ENCODE results near the gene TRPV2.

TRPV2 gene

GRCh38 chr17:16398270-16399267 lies 16.8 kb upstream of the TRPV2 start:
- TF ChIP-seq GATA3 (IDR thresholded peaks at IDR 0.05; ENCODE audit: low read depth, low read length), result peak; percentile 53; the same call in 1 of the 2 replicates
- peak; percentile 94 for TF ChIP-seq GATA2 (IDR thresholded peaks at IDR 0.05; ENCODE audit: low read depth, low read length)

DNA sequence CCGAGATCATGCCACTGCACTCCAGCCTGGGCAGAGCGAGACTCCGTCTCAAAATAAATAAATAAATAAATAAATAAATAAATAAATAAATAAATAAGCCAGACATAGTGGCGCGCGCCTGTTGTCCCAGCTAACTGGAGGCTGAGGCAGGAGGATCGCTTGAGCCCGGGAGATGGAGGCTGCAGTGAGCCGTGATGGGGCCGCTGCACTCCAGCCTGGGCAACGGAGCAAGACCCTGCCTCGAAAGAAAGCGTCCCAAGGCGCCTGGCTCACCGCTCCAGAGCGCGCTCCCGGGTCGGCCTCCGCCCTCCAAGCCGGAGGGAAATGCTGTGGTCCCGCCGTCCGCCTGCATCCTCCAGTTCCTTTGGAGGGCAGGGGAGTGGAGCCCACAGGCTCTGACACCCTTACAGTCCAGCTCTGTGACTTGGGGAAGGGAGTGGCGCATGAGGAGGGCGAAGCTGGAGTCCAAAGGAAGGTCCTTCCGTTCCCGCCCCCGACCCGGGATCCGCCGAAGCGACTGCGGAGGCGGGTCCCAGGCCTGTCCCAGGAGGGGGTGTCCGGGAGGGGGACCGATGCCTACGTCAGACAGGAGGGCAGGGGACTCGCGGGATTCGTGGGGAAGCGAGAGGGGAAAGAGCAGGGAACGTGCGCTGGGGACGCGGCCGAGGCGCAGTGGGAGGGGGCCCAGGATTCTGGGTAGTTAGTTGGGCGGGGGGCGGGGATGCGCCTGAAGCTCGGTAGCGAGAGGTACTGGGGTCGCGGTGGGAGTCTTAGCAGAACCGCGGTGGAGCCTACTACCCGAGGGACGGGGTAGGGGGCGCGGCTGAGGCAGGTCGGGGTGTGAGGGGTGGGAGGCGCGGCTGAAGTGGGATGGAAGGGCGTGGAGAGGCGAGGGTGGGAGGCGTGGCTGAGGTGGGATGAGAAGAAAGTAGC lies 8.4 kb upstream of the TRPV2 start:
- TF ChIP-seq GATA3 (IDR thresholded peaks at IDR 0.05; ENCODE audit: low read depth, low read length), result no peak

DNA sequence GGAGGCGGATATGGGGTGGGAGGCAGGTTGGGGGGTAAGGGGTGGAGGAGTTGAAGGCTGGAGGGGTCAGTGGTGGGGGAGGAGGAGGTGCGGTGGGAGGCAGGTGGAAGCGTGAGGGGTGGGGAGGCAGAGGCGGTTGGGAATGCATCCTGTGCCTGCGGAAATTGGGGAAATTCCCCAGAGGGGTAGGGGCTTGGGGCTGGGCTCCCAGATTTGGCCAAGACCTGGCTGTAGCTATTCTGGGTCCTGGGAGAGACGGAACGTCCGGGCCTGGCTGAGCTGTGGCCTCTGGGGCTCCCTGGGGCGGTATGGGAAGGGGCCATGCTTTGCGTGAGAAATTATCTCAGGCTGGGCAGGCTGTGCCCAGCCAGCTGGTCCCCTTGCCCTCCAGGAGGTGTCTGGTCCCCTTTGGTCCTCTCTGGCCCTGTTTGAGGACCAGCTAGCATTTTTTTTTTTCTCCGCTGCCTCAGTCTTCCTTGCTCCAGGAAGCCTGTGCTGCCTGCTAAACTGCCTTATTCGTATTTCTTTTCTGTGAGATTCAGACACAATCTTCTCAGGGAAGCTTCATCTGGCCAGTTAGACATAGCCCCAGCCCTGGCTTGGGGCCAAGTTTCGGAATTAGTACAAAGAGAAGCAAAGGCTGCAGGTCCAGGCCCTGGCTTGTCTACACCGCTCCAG lies 7.3 kb upstream of the TRPV2 start:
- TF ChIP-seq GATA2 (IDR thresholded peaks at IDR 0.05; ENCODE audit: low read depth, low read length) (no peak), GATA3 (IDR thresholded peaks at IDR 0.05; ENCODE audit: low read depth, low read length) (no peak)

DNA sequence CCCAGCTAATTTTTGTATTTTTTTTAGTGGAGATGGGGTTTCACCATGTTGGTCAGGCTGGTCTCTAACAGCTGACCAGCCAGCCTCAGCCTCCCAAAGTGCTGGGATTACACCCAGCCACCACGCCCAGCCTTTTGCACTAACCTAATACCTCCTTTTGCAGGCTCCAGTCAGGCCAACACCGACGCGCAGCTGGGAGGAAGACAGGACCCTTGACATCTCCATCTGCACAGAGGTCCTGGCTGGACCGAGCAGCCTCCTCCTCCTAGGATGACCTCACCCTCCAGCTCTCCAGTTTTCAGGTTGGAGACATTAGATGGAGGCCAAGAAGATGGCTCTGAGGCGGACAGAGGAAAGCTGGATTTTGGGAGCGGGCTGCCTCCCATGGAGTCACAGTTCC lies 2.0 kb downstream of the TRPV2 start:
- TF ChIP-seq GATA3 (IDR thresholded peaks at IDR 0.05; ENCODE audit: low read depth, low read length), result no peak
- TF ChIP-seq GATA2 (IDR thresholded peaks at IDR 0.05; ENCODE audit: low read depth, low read length), result no peak

DNA sequence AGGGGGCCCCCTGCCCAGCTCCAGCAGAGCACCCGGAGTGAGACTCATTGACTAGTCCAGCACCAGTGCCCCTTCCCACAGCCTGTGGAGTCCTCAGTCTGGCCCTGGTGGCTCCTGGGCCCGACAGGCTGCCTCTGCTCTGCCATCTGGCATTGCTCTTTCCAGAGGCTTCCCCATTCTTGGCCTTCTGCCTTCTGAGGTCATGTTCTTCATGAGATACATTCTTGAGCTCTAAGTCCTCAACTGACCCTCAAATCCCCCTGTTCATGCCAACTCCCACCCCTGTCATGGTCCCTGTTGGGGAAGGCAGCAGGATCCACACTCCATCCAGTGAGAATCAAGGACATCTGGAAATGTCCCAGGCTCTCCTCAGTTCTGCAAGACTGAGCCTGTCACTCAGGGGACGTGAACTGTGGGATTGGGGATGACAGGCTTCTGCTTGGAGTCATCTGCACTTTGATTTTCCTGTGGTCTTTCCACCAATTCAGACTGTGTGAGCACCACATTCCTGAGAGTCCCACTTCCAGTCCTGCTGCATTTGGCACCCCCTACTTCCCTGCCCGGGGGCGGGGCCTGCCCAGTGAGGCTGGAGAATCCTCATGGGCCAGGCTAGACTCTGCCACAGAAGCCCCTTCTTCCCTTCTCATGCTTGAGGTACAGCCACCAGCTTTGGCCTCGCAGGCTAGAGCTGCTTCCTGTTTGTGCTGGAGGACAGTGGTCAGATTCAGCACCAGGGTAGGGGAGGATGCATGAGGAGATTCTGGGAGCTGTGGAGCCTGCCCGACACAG lies 2.7 kb downstream of the TRPV2 start:
- TF ChIP-seq GATA3 (IDR thresholded peaks at IDR 0.05; ENCODE audit: low read depth, low read length), result no peak
- TF ChIP-seq GATA2 (IDR thresholded peaks at IDR 0.05; ENCODE audit: low read depth, low read length), result no peak

DNA sequence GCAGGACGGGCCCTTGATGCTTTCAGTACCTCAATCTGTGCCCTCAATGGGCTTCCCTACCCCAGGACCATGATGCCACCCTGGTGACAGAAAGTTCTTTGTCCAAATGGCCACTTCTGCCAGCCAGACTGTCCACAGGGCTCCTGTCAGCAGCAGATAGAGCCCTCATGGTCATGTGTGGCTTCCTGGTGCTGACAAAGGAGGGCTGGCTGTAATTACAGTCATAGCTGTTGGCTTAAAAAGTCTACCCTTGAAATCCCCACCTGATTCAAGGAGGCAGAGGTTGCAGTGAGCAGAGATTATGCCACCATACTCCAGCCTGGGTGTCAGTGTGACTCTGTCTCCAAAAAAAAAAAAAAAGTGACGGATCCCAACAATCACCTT lies 3.3 kb downstream of the TRPV2 start:
- TF ChIP-seq GATA3 (IDR thresholded peaks at IDR 0.05; ENCODE audit: low read depth, low read length), result no peak
- no peak for TF ChIP-seq GATA2 (IDR thresholded peaks at IDR 0.05; ENCODE audit: low read depth, low read length)

DNA sequence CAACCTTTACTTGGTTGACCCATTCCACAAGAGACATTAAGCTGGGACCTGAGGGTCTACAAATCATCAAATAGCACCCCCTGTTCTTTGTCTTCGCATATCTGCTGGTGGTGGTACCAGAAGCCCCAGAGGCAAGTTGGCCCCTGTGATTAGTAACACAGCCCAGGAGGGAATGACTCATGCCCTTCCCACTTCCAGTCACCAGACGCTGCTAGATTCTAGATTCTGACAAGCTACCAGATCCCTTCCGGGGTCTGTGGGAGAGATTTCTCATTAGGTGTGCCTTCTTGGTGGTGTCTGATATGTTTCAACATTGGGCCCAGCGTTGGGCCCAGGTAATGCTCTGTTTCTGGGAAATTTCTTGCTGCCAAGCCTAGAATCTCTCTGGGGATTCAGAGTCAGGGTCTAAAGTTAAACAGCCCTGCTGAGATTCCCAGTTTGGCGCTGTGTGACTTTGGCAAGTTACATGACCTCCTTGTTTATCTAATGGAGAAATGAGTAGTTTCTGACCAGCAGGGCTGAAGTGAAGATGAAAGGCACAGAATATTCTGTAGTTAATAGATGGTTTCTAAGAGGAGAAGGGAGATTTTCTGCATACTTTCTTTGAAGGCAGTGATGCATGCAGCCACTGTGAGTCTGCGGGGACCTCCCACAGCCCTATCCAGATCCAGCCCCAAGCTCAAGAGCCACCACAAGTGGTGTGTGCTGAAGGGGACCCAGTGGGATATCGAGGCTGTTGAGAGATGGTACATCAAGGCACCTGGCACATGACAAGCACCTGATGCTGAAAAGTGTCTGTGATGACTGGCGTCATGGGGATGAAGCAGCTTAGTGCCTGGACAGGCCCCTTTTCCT lies 3.9 kb downstream of the TRPV2 start:
- TF ChIP-seq GATA3 (IDR thresholded peaks at IDR 0.05; ENCODE audit: low read depth, low read length) (no peak), GATA2 (IDR thresholded peaks at IDR 0.05; ENCODE audit: low read depth, low read length) (peak; percentile 51)

DNA sequence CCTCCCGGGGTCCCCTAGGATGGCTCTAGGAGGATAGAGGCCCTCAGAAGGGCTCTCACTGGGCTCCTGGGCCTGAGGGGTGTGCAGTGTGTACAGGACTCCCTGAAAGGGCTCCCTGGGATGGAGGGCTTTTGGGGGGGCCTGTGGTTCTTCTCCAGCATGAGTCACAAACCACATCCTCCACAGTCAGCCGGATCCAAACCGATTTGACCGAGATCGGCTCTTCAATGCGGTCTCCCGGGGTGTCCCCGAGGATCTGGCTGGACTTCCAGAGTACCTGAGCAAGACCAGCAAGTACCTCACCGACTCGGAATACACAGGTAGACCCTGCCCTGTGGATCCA lies 4.5 kb downstream of the TRPV2 start:
- TF ChIP-seq GATA2 (IDR thresholded peaks at IDR 0.05; ENCODE audit: low read depth, low read length) (no peak), GATA3 (IDR thresholded peaks at IDR 0.05; ENCODE audit: low read depth, low read length) (no peak)

- TF ChIP-seq GATA2 (IDR thresholded peaks at IDR 0.05; ENCODE audit: low read depth, low read length) (no peak), GATA3 (IDR thresholded peaks at IDR 0.05; ENCODE audit: low read depth, low read length) (no peak)
Measured at GRCh38 chr17:16422416-16422815, 7.0 kb downstream of the TRPV2 start.

GRCh38 chr17:16423226-16423872 lies 8.0 kb downstream of the TRPV2 start:
- TF ChIP-seq GATA3 (IDR thresholded peaks at IDR 0.05; ENCODE audit: low read depth, low read length), result no peak
- TF ChIP-seq GATA2 (IDR thresholded peaks at IDR 0.05; ENCODE audit: low read depth, low read length), result no peak

DNA sequence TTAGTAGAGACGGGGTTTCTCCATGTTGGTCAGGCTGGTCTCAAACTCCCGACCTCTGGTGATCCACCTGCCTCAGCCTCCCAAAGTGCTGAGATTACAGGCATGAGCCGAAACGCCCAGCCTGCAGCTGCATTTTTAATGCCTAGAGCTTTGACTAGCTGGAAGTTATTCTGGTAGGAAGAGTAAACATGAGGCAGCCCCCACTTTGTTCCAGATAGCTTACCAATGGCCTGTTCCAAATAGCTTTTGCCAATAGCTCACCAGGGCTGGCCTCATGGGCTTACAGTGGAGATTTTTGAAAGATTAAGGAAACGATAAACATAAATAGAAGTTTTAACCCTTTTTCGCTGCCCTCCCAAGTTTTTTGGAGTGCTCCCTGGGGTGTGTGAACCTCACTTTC lies 9.8 kb downstream of the TRPV2 start:
- no peak for TF ChIP-seq GATA3 (IDR thresholded peaks at IDR 0.05; ENCODE audit: low read depth, low read length)
- no peak for TF ChIP-seq GATA2 (IDR thresholded peaks at IDR 0.05; ENCODE audit: low read depth, low read length)
